GM19328 (cell line): ENCODE data around the gene BTBD2.

Experiments
- ATAC-seq: cut with Tn5 transposase; IDR thresholded peaks from one replicate; pipeline ENCODE4 v1.9.1; 2021; ENCODE audit warnings: mild to moderate bottlenecking, moderate library complexity; ENCODE audit not compliant: unreplicated experiment

The BTBD2 gene

DNA sequence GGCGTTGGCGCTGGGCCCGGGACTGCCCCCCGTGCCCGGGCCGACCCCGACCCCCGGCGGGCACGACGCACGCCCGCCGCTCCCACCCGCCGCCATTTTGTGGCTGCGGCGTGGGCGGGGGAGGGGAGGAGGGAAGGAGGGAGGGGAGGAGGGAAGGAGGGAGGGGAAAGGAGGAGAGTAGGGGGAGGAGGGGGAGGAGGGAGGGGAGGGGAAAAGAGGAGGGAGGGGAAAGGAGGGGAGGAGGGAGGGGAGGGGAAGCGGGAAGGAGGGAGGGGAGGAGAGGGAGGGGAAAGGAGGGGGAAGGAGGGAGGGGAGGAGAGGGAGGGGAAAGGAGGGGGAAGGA, at the start of gene BTBD2:
BTBD2 (minus strand) TSS at position 107 of the 343 bp plus-strand sequence; CDS start at position 96, 11 bp downstream.
- no peak for ATAC-seq

DNA sequence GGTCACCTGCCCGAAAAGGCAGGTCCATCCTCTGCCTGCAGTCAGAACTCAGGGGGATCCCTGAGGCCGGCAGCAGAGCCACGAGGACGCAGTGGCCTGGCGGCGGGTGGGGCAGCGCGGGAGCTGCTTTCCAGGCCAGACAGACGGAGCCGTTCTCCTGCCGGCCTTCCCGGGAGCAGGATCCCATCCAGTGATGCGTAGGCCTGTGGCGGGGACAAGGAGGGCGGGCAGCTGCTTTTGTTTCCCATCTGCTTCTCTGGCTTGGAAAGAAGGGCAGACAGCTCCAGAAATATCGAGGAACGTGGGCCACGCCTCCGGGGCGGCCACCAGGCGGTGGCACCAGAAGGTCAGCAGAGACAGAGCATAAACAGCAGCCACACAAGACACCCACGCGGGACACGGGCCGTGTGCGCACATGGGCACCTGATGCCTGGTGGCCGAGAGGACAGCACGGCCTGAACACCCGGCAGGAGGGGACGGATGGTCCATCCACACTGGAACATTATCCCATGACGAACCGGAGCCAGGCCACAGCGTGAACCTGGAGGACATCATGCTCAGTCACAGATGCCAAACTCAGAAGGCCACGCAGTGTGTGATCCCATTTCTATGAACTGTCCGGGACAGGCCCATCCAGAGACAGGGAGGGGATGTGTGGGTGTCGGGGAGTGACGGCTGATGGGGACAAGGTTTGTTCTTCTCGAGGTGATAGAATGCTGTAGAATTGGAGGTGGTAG, 49.4 kb upstream of the BTBD2 start:
- no peak for ATAC-seq

DNA sequence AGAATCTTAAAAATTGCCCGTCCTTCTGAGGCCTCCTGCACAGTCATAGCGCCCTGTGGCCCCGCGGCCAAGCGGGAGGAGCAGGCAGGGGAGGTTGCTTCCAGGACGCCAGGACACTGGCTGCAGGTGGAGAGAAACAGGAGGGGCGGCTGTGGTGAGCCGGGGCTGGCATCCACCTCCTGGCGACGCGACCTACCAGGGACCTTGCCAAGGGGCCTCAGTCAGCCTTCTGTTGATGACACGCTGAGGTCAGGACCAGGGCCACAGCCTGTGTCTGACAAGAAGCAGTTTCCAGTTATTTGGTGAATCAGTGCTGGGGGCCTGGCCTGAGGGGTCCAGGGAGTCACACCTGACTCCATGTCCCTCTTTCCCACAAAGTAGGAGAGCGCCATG, 48.9 kb upstream of the BTBD2 start:
- ATAC-seq = no peak

DNA sequence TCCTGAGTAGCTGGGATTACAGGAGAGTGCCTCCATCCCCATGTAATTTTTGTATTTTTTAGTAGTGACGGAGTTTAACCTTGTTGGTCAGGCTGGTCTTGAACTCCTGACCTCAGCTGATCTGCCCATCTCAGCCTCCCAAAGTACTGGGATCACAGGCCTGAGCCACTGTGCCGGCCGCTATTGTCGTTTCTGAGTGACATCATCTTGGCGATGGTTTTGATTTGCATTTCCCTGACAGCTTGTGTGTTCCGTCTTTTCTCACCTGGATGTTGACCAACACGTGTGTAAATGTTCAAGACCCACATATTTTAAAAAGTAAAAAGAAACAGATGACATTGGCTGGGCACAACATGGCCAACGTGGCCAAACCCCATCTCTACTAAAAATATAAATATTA, 48.3 kb upstream of the BTBD2 start:
- ATAC-seq = no peak

DNA sequence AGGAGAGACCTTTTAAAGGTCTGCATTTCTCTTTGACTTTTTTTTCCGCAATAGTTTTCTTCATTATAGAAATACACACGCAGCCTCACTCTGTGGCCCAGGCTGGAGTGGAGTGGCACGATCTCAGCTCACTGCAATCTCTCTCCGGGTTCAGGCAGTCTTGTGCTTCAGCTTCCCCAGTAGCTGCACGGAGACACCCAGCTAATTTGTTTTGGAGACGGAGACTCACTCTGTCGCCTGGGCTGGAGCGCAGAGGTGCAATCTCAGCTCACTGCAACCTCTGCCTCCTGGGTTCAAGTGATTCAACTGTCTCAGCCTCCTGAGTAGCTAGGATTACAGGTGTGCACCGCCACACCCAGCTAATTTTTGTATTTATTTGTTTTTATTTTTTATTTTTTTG, 47.3 kb upstream of the BTBD2 start:
- no peak for ATAC-seq

DNA sequence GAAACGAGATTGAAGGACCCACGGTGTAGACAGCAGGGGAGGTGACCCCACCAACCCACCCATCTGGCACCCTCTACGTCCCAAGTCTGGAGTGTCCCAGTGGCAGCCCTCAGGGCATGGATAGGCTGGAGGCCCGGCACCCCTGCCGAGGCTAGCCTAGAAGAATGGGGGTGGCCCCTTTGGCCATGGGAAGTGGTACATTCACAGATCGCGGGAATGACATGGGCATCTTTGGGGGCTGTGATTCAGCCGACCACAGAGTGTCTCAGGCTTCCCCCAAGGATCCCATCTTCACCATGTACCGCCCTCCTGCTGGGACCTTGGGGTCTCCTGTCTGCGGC, 46.8 kb upstream of the BTBD2 start:
- ATAC-seq = no peak

DNA sequence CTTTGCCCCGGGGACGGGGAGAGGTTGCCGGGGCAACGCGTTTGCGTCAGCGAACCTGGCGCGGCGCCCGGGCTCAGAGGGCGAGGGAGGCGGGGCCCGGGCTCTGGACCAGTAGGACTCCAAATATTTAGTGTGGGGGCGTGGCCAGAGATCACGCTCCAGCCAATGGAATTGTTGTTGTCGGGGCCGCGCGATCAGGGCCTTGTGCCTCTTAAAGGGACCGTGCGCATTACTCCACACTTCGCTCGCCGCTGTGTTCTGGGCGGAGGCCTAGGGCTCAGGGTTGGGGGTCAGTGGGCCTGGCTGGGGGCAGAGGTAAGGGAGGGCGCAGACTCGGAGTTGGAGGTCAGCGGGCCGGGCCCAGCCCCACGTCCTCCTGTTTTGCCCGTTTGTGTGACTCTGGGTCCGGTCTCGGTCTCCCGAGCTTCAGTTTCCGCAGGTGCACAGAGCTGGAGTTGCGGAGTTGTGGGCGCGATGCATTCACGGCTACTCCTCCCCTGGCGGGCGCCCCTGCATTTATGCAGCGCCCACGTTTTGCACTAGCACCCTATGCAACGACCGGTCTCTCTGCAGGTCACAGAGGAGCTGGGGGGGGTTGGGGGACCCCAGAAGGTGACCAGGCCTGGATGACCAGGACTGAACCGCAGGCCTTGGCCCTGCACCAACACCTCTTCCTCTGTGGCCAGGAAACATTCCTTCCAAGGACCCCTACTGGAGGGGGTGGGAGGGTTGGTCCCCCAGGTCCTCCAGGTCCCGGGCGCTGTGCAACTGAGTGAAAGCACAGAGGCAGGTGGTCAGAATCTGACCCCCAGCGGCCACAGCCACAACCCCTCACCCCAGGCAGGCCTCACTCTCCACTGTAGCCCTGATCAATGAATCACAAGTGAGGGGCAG, 46.2 kb upstream of the BTBD2 start:
- ATAC-seq = peak; percentile 77

DNA sequence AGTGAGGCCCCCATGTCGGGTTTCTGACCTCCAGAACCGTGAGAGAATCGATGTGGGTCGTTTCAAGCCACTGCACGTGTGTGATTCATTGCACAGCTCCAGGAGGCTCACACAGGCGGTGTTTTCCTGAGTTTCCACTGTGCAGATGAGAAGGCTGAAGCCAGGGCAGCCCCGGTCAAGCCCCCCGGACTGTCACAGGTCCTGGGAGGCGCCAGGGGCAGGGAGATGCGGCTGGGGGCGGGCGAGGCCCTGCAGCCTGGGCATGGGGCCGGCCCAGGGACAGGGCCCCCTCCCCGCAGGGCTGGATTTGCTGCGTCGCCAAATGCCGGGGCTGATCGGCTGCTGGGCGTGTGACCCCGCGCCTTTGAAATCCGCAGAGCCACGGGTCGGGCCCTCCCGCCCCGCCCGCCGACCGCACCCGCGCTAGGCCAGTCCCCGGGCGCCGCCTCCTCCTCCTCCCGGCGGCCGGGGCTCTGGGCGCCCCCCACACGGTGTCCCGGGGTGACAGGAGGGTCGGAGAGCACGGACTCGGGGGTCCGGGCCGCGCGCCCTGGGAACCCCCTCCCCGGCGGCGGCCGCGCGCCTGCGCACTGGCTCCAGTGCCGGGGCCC, 45.5 kb upstream of the BTBD2 start:
- no peak for ATAC-seq

DNA sequence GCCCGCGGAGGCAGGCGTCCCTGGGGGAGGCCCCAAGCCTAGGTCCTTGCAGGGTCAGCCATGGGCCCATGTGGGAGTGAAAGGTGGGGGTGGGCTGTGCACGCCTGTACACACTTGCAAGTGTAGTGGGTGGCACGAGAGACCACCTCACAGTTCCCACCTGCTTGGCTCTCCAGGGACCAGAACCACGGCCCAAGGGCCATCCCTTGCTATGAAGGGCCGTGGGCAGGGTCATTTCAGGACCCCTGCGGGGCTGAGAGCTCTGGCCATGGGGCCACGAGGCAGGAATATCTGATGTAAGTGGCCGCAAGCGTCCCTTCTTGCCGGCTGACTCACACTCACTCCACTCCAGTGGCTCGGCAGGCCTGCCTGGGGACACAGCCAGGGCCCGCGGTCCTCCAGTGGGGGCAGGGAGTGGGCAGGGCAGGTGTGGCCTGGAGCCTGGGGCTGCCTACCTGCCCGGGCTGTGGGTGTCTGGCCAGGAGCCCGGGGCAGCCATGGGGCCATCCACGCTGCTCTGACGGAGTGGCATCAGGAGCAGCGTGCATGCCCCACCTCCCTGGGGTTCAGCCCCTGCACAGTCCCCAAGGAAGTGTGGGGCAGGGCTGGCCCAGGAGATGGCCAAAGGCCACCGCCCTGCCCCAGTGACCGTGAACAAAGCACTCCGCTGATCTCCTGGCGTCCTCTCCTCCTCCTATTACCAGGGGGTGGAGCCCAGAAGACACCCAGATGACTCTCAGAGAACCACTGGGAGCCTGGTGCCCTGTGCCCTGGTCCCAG, 44.1 kb upstream of the BTBD2 start:
- ATAC-seq = no peak

DNA sequence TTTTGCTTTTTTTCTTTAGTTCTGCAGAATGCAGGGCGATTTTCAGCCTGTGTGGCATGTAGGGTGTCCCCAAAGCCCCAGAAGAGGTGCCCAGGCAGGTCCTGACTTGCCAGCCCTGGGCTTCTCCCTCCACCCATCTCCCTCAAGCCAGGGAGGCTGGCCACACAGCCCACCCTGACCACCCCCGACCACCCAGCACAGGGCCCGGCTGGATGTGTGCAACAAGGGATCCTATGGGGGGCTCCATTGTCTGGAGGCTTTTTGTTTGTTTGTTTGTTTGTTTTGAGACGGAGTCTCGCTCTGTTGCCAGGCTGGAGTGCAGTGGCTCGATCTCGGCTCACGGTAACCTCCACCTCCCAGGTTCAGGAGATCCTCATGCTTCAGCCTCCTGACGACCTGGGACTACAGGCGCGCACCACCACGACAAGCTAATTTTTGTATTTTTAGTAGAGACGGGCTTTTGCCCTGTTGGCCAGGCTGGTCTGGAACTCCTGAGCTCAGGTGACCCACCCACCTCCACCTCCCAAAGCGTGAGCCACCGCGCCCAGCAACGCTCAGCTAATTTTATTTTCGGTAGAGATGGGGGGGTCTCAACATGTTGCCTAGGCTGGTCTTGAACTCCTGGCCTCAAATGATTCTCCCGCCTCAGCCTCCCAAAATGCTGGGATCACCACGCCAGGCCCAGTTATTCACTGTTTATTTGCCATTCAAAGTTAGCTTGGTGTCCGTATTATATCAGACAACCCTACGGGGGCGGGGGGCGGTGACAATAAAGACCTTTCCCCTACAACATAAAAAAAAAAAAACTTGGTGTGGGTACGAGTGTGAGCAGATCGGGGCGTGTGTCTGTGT, 43.3 kb upstream of the BTBD2 start:
- no peak for ATAC-seq

DNA sequence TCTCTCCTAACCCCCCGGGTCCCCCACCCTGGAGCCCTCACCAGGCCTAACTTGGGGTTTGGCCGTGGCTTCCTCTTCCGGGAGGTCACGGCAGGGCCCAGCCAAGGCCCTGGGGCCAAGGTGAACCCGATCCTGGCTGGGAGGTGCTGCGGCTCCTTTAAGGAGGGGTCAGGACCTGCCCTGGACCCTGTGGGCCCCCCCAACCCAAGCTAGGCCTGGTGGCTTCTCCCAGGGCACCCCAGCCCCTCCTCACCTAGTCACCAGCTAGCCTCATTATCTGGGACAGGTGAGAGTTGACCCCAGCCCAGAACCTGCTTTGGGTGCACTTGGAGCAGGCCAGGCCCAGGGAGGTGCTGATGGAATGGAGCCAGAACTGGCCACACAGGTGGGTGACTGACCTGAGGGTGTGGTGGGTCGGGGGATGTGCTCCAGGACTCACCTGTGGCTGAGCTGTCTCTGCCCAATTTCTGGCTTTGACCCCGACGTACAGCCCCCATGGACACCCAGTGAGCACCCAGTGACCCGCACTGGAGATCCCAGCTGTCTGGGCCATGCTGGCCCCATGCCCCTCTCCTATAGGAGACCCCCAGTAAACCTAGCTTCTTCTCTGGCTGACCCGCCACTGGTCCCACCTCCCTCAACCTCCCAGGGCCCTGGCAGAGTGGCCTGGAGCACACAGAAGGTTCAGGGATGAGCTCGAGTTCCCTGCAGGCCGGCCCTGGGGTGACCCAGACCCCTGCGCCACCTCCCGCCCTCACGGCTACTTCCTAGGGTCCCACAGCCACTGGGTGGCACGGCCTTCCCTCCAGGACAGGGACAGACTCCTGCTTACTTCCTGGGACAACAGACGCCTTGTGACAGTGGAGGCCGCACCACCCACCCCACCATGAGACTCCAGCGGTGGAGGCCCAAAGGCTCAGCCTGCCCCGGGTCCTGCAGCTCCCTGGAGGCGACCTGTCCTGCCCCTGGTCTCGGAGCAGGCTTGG, 42.3 kb upstream of the BTBD2 start:
- no peak for ATAC-seq

DNA sequence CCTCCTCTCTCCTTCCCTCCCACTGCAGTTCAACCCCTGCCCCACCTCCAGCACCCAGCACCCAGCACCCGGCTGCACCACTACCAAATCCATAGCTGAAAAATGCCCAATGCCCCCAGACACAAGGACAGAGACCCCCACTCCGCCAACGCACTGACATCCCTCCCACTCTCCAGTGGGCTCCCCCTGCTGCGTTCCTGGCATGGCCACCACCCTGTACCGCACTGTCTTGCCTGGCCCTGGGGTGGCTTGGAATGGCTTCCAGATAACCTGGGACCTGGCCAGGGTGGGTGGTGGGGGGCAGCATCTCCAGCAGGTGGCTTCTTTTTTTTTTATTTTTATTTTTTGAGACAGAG, 41.3 kb upstream of the BTBD2 start:
- no peak for ATAC-seq

DNA sequence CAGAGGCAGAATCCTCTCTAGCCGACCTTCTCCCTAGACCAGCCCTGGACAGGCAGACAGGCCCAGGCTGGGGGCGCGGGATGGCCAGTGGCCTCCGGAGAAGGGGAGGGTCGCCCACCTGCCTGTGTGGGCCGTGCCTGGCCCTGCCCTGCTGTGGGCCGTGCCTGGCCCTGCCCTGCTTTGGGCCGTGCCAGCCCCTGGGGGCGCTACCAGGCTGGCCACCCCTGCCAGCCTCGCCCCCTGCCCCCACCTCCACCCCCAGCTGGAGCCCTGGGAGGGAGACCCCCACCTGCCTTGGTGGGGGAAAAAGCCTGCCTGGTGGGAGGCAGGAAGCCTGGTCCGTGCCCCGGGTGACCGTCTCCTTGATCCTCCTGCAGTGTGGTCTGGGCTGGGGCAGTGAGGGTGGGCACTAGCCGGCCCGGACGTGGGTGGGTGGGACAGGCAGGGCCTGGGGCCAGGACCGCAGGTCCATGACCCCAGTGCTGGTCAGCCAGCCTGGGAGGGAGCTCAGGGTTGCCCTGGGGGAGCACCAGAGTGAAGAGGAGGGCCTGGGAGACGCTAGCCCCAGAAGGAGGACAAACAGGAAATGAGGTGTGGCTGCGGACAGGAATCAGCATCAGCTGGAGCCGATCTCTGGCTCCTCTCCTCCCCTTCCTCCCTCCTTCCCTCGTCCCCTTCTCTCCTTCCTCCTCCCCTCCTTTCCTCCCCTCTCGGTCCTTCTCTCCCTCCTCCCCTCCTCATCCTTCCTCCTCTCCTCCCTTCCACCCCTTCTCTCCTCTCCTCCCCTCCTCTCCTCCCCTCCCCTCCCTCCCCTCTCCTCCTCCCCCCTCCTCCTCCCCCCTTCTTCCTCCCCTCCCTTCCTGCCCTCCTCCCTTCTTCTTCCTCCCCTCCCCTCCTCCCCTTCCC, 40.7 kb upstream of the BTBD2 start:
- ATAC-seq = no peak

DNA sequence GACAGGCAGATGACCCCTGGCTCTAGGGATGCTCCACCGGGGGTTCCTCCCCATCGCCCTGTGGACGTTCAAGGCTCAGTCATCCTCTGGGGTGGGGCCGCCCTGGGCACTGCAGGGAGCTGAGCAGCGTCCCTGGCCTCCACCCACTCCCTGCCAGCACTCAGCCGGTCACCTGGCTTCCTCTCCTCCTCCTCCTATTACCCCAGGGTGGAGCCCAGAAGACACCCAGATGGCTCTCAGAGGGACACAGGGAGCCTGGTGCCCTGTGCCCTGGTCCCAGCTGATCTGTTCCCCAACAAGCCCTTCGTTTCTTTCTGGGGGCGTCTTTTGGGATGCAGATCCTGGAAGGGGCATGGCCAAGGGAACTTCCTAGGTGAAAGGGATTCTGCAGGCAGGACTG, 39.2 kb upstream of the BTBD2 start:
- ATAC-seq = no peak

DNA sequence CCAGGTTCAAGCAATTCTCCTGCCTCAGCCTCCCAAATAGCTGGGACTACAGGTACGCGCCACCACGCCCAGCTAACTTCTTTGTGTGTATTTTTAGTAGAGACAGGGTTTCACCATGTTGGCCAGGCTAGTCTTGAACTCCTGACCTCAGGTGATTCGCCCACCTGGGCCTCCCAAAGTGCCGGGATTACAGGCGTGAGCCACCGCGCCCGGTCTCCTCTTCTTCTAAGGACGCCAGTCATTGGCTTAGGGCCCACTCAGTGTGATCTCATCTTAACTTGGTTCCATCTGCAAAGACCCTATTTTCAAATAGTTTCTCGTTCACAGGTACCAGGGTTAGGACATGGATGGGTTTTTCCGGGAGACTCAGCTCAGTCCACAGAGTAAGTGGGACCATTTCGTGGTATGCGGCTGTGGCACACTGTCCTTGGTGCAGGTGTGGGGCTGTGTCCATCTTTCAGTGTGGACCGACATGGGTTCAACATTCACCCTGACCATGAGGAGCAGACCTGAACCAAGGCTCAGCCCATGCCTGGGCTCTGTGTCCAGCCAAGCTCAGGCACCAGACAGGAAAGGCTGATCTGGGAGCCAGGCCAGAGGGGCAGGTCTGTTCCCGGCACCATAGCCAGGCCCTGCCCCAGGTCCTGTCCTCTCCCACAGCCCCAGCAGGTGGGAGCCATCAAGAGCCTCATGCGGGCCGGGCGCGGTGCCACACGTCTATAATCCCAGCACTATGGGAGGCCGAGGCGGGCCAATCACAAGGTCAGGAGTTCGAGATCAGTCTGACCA, 38.3 kb upstream of the BTBD2 start:
- no peak for ATAC-seq

DNA sequence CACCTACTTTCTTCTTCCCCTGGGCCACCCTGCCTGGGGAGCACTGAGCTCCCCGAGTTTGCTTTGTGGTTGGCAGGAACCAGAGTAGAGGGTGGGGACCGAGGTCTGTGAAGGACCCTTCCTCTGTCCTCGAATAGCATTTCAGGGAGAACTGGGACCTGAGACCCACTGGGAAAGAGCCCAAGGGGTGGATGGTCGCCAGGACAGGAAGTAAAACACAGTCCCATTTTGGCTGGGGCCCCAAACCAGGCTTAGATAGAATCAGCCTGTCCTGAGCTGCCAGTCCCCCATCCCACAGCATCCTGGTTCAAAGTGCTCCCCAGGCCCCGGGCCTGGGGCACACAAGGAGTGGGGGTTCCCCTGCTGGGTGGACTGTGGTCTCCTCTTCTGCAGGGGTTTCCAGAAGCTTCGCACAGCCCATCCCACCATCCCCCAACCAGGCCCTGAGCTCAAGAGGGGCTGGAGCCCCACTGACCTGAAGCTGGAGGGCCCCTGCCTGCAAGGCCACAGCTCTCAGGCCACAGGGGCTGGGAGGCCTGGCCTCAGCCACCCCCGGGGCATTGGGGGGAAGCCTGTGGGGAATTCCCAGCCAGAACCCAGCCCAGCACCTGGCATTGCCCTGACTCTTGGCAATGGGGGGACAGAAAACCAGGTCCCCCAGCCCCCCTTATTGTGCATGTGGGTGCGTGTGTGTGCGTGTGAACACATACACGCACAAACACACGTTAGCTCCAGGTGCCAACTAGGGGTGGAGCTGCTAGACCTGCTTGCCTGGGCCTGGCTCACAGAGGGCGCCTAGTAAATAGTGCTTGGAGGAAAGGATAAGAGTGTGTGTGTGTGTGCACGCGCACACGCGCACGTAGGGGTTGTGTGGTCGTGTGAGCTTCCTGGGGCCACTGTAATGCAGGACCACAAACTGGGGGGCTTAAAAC, 36.5 kb upstream of the BTBD2 start:
- ATAC-seq = no peak
